ENCODE measurements around the gene ADCY2. TPM values are rescaled to one million over a fixed set of nuclear protein-coding genes. Genes with fewer than 3 reads are reported as not detected.
A peak's percentile ranks its signal among the peaks of the same experiment; 100 is the strongest.

Gene ADCY2
- total and polyA plus RNA-seq, 4 donors = 0.56 to 9.3 (median 6.7) TPM

DNA sequence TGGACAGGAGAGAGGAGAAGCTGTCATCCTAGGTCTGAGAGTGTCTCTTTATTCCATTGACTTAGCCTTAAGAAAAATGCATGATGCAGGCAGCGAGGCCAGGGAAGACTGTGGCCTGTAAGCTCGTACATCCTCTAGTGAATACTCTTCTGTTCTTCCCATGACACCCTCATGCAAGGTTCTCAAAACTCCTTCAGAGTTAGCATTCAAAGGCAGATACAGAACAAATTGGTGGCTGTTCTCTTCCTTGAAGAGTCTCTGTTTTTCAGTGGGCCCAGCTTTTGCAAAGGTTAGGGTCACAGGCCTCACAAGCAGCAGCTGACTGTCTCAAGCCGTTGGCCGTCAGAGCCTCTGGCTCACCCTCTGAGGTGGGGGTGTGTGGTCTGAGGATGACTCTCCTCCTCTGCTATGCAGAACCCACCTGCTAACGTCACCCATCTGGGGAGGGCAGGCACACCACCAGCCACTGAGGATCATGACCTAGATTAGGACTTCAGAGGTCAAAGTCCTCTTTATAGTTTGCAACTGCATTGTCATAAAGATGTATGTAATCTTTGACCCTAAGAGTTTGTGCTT, 15.1 kb downstream of the ADCY2 start:
- no peaks in the 10 kb centered on the region for H3K36me3 ChIP-seq (ENCODE audit: control insufficient read depth in 1 of 2, insufficient read depth in 2 of 2, low read length in 1 of 2)
- no peaks in the 10 kb centered on the region for H3K27me3 ChIP-seq (ENCODE audit: control insufficient read depth in 1 of 2, insufficient read depth in 2 of 2, low read length in 1 of 2)
- ATAC-seq (ENCODE audit: low FRiP score) (no peak), DNase-seq (no peak)
- no peak overlapping the region for H3K27ac ChIP-seq (ENCODE audit: low read depth in 1 of 2, low read length in 2 of 2)
- intact Hi-C loops (cut with DNase I) = no loop called here
- H3K4me1 ChIP-seq (ENCODE audit: control insufficient read depth in 1 of 2, insufficient read depth in 2 of 2, low read length in 2 of 2) = no peaks in the 10 kb centered on the region
- no peak overlapping the region for H3K4me3 ChIP-seq (ENCODE audit: low read length in 2 of 2)
- no peaks in the 10 kb centered on the region for H3K9me3 ChIP-seq (ENCODE audit: control insufficient read depth, low read length)
- 64 to 65% methylated on average over 5 of the region's 5 CpGs for WGBS, 2 donors

- no peak overlapping the region for H3K27ac ChIP-seq (ENCODE audit: low read depth in 1 of 2, low read length in 2 of 2)
- no peaks in the 10 kb centered on the region for H3K36me3 ChIP-seq (ENCODE audit: control insufficient read depth in 1 of 2, insufficient read depth in 2 of 2, low read length in 1 of 2)
- H3K4me3 ChIP-seq (ENCODE audit: low read length in 2 of 2) = no peak overlapping the region
- 41 to 70% methylated on average over 10 of the region's 10 CpGs for WGBS, 2 donors
- no peaks in the 10 kb centered on the region for H3K4me1 ChIP-seq (ENCODE audit: control insufficient read depth in 1 of 2, insufficient read depth in 2 of 2, low read length in 2 of 2)
- DNase-seq = no peak
- no peaks in the 10 kb centered on the region for H3K9me3 ChIP-seq (ENCODE audit: control insufficient read depth, low read length)
- intact Hi-C loops (cut with DNase I) = no loop called here
- H3K27me3 ChIP-seq (ENCODE audit: control insufficient read depth in 1 of 2, insufficient read depth in 2 of 2, low read length in 1 of 2) = no peaks in the 10 kb centered on the region
- no peak for ATAC-seq (ENCODE audit: low FRiP score)
These were observed 16.5 kb downstream of the ADCY2 start for GRCh38 chr5:7412409-7412808.

DNA sequence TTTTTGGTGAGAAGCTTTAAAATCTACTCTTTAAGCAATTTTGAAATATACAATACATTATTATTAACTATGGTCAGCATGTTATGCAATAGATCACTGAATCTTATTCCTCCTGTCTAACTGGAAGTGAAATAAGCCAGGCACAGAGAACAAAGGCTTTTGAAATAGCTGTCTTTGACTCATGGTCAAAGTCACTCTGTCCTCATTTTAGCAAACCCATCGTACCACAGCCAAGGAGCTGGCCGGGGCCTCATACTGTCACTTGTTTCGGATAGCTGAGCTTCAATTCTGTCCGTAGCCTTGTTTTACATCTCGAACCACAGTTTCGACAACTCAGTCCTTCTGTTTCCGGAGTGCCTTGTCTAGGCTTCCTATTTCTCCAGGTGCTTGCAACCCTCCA, 19.2 kb downstream of the ADCY2 start:
- ATAC-seq (ENCODE audit: low FRiP score) (no peak), DNase-seq (no peak)
- H3K27ac ChIP-seq (ENCODE audit: low read depth in 1 of 2, low read length in 2 of 2) = no peak overlapping the region
- no peaks in the 10 kb centered on the region for H3K9me3 ChIP-seq (ENCODE audit: control insufficient read depth, low read length)
- no peaks in the 10 kb centered on the region for H3K4me1 ChIP-seq (ENCODE audit: control insufficient read depth in 1 of 2, insufficient read depth in 2 of 2, low read length in 2 of 2)
- H3K36me3 ChIP-seq (ENCODE audit: control insufficient read depth in 1 of 2, insufficient read depth in 2 of 2, low read length in 1 of 2) = no peaks in the 10 kb centered on the region
- H3K27me3 ChIP-seq (ENCODE audit: control insufficient read depth in 1 of 2, insufficient read depth in 2 of 2, low read length in 1 of 2) = no peaks in the 10 kb centered on the region
- WGBS, 2 donors = 87 to 88% methylated on average over 7 of the region's 7 CpGs
- no peak overlapping the region for H3K4me3 ChIP-seq (ENCODE audit: low read length in 2 of 2)
- intact Hi-C loops (cut with DNase I) = no loop called here

DNA sequence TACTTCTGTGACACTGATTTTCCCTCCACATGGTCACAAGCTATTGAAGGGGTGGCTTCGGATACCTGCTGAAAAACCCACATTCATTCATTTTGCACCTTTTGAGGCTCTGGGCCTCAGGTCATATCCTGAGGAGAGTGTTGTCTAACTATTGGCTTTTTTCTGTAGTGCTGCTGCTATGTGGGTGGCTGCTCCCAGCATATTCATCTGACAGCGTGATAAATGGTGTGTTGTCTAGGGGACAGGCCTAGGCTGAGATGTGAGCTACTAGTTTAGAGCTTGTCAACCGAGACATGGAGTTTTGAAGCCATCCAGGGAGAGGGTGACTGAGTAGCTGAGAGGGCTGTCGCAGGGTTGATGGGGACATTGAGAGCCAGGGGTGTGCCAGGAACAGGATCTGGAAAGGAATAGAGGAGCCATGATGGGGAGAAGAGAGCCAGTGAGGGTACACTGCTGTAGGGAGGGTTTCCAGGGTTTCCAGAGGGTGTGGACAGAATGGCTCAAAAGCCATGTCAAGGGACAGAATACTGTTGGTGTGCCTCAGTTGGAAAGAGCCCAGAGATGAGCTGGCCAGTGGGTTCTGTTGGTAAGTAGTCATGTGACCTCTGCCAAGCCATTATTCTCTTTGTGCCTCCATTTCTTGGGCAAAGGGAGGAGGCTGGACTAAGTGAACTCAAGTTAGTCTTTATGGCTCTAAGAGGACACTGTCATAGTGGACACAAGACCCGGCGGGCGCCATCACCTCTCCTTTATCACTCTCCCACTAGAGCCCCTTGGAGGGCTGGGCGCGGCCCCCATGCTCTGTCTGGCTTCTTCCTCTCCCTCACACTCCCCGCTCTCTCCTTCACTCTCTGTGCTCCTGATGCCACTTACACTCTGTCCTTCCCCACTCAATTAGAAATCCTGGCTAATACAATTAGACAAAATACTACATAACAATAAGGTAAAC, 19.9 kb downstream of the ADCY2 start:
- no peaks in the 10 kb centered on the region for H3K36me3 ChIP-seq (ENCODE audit: control insufficient read depth in 1 of 2, insufficient read depth in 2 of 2, low read length in 1 of 2)
- H3K9me3 ChIP-seq (ENCODE audit: control insufficient read depth, low read length) = no peaks in the 10 kb centered on the region
- H3K27ac ChIP-seq (ENCODE audit: low read depth in 1 of 2, low read length in 2 of 2) = no peak overlapping the region
- intact Hi-C loops (cut with DNase I) = no loop called here
- no peak overlapping the region for H3K4me3 ChIP-seq (ENCODE audit: low read length in 2 of 2)
- no peaks in the 10 kb centered on the region for H3K4me1 ChIP-seq (ENCODE audit: control insufficient read depth in 1 of 2, insufficient read depth in 2 of 2, low read length in 2 of 2)
- H3K27me3 ChIP-seq (ENCODE audit: control insufficient read depth in 1 of 2, insufficient read depth in 2 of 2, low read length in 1 of 2) = no peaks in the 10 kb centered on the region
- DNase-seq (no peak), ATAC-seq (ENCODE audit: low FRiP score) (no peak)
- WGBS, 2 donors = 88% methylated on average over 10 of the region's 10 CpGs

GRCh38 chr5:7418276-7418675, 22.3 kb downstream of the ADCY2 start:
- Histone ChIP-seq H3K27me3 (ENCODE audit: control insufficient read depth in 1 of 2, insufficient read depth in 2 of 2, low read length in 1 of 2) (no peaks in the 10 kb centered on the region), H3K27ac (ENCODE audit: low read depth in 1 of 2, low read length in 2 of 2) (no peak overlapping the region), H3K4me3 (ENCODE audit: low read length in 2 of 2) (no peak overlapping the region), H3K4me1 (ENCODE audit: control insufficient read depth in 1 of 2, insufficient read depth in 2 of 2, low read length in 2 of 2) (no peaks in the 10 kb centered on the region), H3K36me3 (ENCODE audit: control insufficient read depth in 1 of 2, insufficient read depth in 2 of 2, low read length in 1 of 2) (no peaks in the 10 kb centered on the region), H3K9me3 (ENCODE audit: control insufficient read depth, low read length) (no peaks in the 10 kb centered on the region)
- intact Hi-C loops (cut with DNase I) = no loop called here
- ATAC-seq (ENCODE audit: low FRiP score) = no peak
- WGBS, 2 donors = 72 to 86% methylated on average over 3 of the region's 3 CpGs
- no peak for DNase-seq

DNA sequence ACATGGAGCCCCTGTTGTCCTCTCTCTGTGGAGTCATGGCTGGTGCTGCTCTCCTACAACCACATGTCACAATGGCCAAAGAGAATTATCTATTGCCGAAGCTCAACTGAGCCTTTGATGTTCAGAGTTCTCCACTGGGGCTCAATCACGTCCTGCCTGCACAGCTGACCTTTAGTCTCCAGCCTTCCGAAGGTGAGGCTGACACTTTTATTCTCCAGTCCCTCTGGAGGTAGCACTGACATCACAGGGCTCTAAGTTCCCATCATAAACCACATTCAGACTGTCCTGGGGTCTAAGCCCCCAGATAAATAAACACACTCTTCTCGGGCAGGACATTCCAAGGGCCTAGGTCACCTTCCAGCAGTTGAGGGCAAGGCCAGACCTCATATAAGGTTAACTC, 23.4 kb downstream of the ADCY2 start:
- no peaks in the 10 kb centered on the region for H3K4me1 ChIP-seq (ENCODE audit: control insufficient read depth in 1 of 2, insufficient read depth in 2 of 2, low read length in 2 of 2)
- DNase-seq = no peak
- ATAC-seq (ENCODE audit: low FRiP score) = no peak
- no peak overlapping the region for H3K27ac ChIP-seq (ENCODE audit: low read depth in 1 of 2, low read length in 2 of 2)
- no peak overlapping the region for H3K4me3 ChIP-seq (ENCODE audit: low read length in 2 of 2)
- no peaks in the 10 kb centered on the region for H3K36me3 ChIP-seq (ENCODE audit: control insufficient read depth in 1 of 2, insufficient read depth in 2 of 2, low read length in 1 of 2)
- H3K27me3 ChIP-seq (ENCODE audit: control insufficient read depth in 1 of 2, insufficient read depth in 2 of 2, low read length in 1 of 2) = no peaks in the 10 kb centered on the region
- 52 to 68% methylated on average over 4 of the region's 4 CpGs for WGBS, 2 donors
- intact Hi-C loops (cut with DNase I) = no loop called here
- H3K9me3 ChIP-seq (ENCODE audit: control insufficient read depth, low read length) = no peaks in the 10 kb centered on the region

- DNase-seq (no peak), ATAC-seq (ENCODE audit: low FRiP score) (no peak)
- Histone ChIP-seq H3K9me3 (ENCODE audit: control insufficient read depth, low read length) (no peaks in the 10 kb centered on the region), H3K36me3 (ENCODE audit: control insufficient read depth in 1 of 2, insufficient read depth in 2 of 2, low read length in 1 of 2) (no peaks in the 10 kb centered on the region), H3K4me3 (ENCODE audit: low read length in 2 of 2) (no peak overlapping the region), H3K27ac (ENCODE audit: low read depth in 1 of 2, low read length in 2 of 2) (no peak overlapping the region), H3K27me3 (ENCODE audit: control insufficient read depth in 1 of 2, insufficient read depth in 2 of 2, low read length in 1 of 2) (no peaks in the 10 kb centered on the region), H3K4me1 (ENCODE audit: control insufficient read depth in 1 of 2, insufficient read depth in 2 of 2, low read length in 2 of 2) (no peaks in the 10 kb centered on the region)
- 30 to 31% methylated on average over 12 of the region's 12 CpGs for whole genome bisulfite sequencing, 2 donors
- intact Hi-C loops (cut with DNase I) = no loop called here
These were observed 23.9 kb downstream of the ADCY2 start for GRCh38 chr5:7419846-7420245.

GRCh38 chr5:7420510-7421280, 24.8 kb downstream of the ADCY2 start:
- Histone ChIP-seq H3K4me1 (ENCODE audit: control insufficient read depth in 1 of 2, insufficient read depth in 2 of 2, low read length in 2 of 2) (no peaks in the 10 kb centered on the region), H3K27ac (ENCODE audit: low read depth in 1 of 2, low read length in 2 of 2) (no peak overlapping the region), H3K9me3 (ENCODE audit: control insufficient read depth, low read length) (no peaks in the 10 kb centered on the region), H3K36me3 (ENCODE audit: control insufficient read depth in 1 of 2, insufficient read depth in 2 of 2, low read length in 1 of 2) (no peaks in the 10 kb centered on the region), H3K27me3 (ENCODE audit: control insufficient read depth in 1 of 2, insufficient read depth in 2 of 2, low read length in 1 of 2) (no peaks in the 10 kb centered on the region), H3K4me3 (ENCODE audit: low read length in 2 of 2) (no peak overlapping the region)
- ATAC-seq (ENCODE audit: low FRiP score) (peak; percentile 48), DNase-seq (no peak)
- WGBS, 2 donors = 1 to 5% methylated on average over 10 of the region's 10 CpGs
- intact Hi-C loops (cut with DNase I) = no loop called here

Measured in aorta (tissue), 5 donors.